GM12878 (cell line): ENCODE results near the gene HOGA1. TPM values are rescaled to one million over a fixed set of nuclear protein-coding genes. Genes with fewer than 3 reads are reported as not detected.

Experiments used
- ATAC-seq: fragments of 200-7000 bp; cut with Tn5 transposase; 3 replicates; pipeline ENCODE4 v1.9.1; 2020; ENCODE audit warnings: mild to moderate bottlenecking, moderate library complexity
- BruUV-seq: library from RNA; stranded (reverse); fragments of 400-500 nt; replicated peaks from 2 replicates; lab custom pipeline; 2021; lab: Mats Ljungman, UMichigan
- CTCF ChIA-PET: fragments of 300-600 bp; sonication (Branson Sonifier 250); formaldehyde crosslinking; extraction: SDS; loops from one replicate; lab custom pipeline; 2021; ENCODE audit warnings: inconsistent platforms; lab: Yijun Ruan, JAX
- POLR2A ChIA-PET: fragments of 350-600 bp; formaldehyde crosslinking; extraction: SDS; loops from one replicate; lab custom pipeline; 2021; ENCODE audit warnings: inconsistent platforms; lab: Charles Lee
- RAD21 ChIA-PET: fragments of 300-600 bp; sonication (Branson Sonifier 250); formaldehyde crosslinking; loops from one replicate; lab custom pipeline; 2023; ENCODE audit warnings: antibody characterized with exemption; ENCODE audit not compliant: unreplicated experiment; lab: Charles Lee
- SMC1A ChIA-PET: fragments of 300-600 bp; sonication (Branson Sonifier 250); formaldehyde crosslinking; loops from one replicate; lab custom pipeline; 2023; ENCODE audit not compliant: unreplicated experiment, uncharacterized antibody; lab: Charles Lee
- DNase-seq: peaks from one replicate; pipeline ENCODE4 v3.0.0-alpha.2; 2011; ENCODE audit warnings: low read depth, low spot score
- FAIRE-seq: peaks from 3 replicates; lab custom pipeline; 2011; peaks lifted over from hg19 to GRCh38; lab: Jason Lieb, UNC
- H2AFZ ChIP-seq: 2 replicates; pipeline ENCODE4 v1.6.0; 2011; ENCODE audit warnings: low read depth, low read length, control low read depth; ENCODE audit not compliant: control insufficient read depth
- H3K27ac ChIP-seq: 2 replicates; pipeline ENCODE4 v1.5.1; 2011; ENCODE audit warnings: control low read depth; ENCODE audit not compliant: control insufficient read depth, insufficient read depth
- H3K27me3 ChIP-seq, 2 experiments: replicated peaks in 1 of 2; 2 replicates each; pipeline versions ENCODE4 v1.6.0 to v1.6.1; 2011; ENCODE audit warnings: low read length in 1 of 2; ENCODE audit not compliant: control insufficient read depth in 2 of 2, insufficient read depth in 2 of 2
- H3K36me3 ChIP-seq, 2 experiments: 2 replicates each; pipeline ENCODE4 v1.5.1; 2011; ENCODE audit warnings: low read length in 1 of 2; ENCODE audit not compliant: control insufficient read depth in 2 of 2, insufficient read depth in 2 of 2
- H3K4me1 ChIP-seq: 2 replicates; pipeline ENCODE4 v1.6.1; 2011; ENCODE audit warnings: mild to moderate bottlenecking, low read length, moderate library complexity, mixed read lengths; ENCODE audit not compliant: control insufficient read depth, insufficient read depth
- H3K4me2 ChIP-seq: 2 replicates; pipeline ENCODE4 v1.6.0; 2011; ENCODE audit warnings: control low read depth; ENCODE audit not compliant: control insufficient read depth, insufficient read depth
- H3K4me3 ChIP-seq: fragments of 200-600 bp; sonication (generic); 2 replicates; pipeline ENCODE4 v1.5.1; 2016
- H3K79me2 ChIP-seq: 2 replicates; pipeline ENCODE4 v1.6.0; 2011; ENCODE audit warnings: low read length; ENCODE audit not compliant: control insufficient read depth, insufficient read depth
- H3K9ac ChIP-seq: 2 replicates; pipeline ENCODE4 v1.8.0; 2011; ENCODE audit warnings: low read length, control low read depth, mixed read lengths; ENCODE audit not compliant: control insufficient read depth, insufficient read depth
- H3K9me3 ChIP-seq: replicated peaks from 3 replicates; pipeline ENCODE4 v1.5.1; 2011; ENCODE audit warnings: mild to moderate bottlenecking, low read length; ENCODE audit not compliant: control insufficient read depth, insufficient read depth
- H4K20me1 ChIP-seq: 2 replicates; pipeline ENCODE4 v1.6.0; 2011; ENCODE audit not compliant: control insufficient read depth, insufficient read depth
- CREM ChIP-seq: IDR thresholded peaks from 2 replicates; pipeline ENCODE4 v1.6.1; 2014; ENCODE audit warnings: antibody characterized with exemption, low read depth
- EED ChIP-seq: sonication (generic); IDR thresholded peaks from 2 replicates; pipeline ENCODE4 v1.6.1; 2016; ENCODE audit warnings: antibody characterized with exemption, low read depth
- EGR1 ChIP-seq, 2 experiments: IDR thresholded peaks; 1 replicate in 1 of 2; 2 replicates in 1 of 2; pipeline ENCODE4 v1.6.1; 2011 to 2012; ENCODE audit warnings: low read depth in 2 of 2, low read length in 2 of 2, borderline replicate concordance in 1 of 2, mild to moderate bottlenecking in 1 of 2, moderate library complexity in 1 of 2
- HDAC6 ChIP-seq: fragments of 200-600 bp; sonication (generic); IDR thresholded peaks from one replicate; pipeline ENCODE4 v1.8.0; 2017; ENCODE audit warnings: antibody characterized with exemption; ENCODE audit not compliant: unreplicated experiment
- MTA3 ChIP-seq: IDR thresholded peaks from 2 replicates; pipeline ENCODE4 v1.6.1; 2012; ENCODE audit warnings: low read length, inconsistent platforms, borderline replicate concordance
- MYC ChIP-seq: IDR thresholded peaks from 2 replicates; pipeline ENCODE4 v1.6.1; 2011; ENCODE audit warnings: mild to moderate bottlenecking, low read length, moderate library complexity, inconsistent platforms; ENCODE audit not compliant: insufficient read depth, insufficient replicate concordance, insufficient read length, severe bottlenecking
- NR2C2 ChIP-seq: IDR thresholded peaks from 2 replicates; pipeline ENCODE4 v1.6.1; 2011; ENCODE audit warnings: borderline replicate concordance, low read depth; ENCODE audit not compliant: control insufficient read depth, insufficient read length
- NR2F1 ChIP-seq: fragments of 450-650 bp; conservative IDR thresholded peaks from 2 replicates; pipeline ENCODE4 v1.6.1; 2017; ENCODE audit warnings: mild to moderate bottlenecking
- RELB ChIP-seq: fragments of 450-650 bp; IDR thresholded peaks from 2 replicates; pipeline ENCODE4 v1.6.1; 2017; ENCODE audit warnings: low read depth, mild to moderate bottlenecking, moderate library complexity
- RFX5 ChIP-seq: IDR thresholded peaks from 2 replicates; pipeline ENCODE4 v1.6.1; 2011; ENCODE audit warnings: low read depth, low read length, improper control_type of control experiment
- RUNX3 ChIP-seq: IDR thresholded peaks from 2 replicates; pipeline ENCODE4 v1.6.1; 2012; ENCODE audit warnings: low read length, inconsistent platforms
- ZBTB4 ChIP-seq: fragments of 450-650 bp; formaldehyde crosslinking; IDR thresholded peaks from 2 replicates; pipeline ENCODE4 v1.4.0; 2022; ENCODE audit warnings: mild to moderate bottlenecking, moderate library complexity
- WGBS: methylation state at CpG from one replicate; pipeline ENCODE4 v1.1.6; 2016; ENCODE audit warnings: low lambda C conversion rate; ENCODE audit not compliant: insufficient replicate concordance, insufficient coverage; ENCODE audit errors: missing lambda C conversion rate; 5-methylcytosine and 5-hydroxymethylcytosine counted together
- in situ Hi-C: fragments of 300-500 bp; cut with MboI; formaldehyde crosslinking; loops from 9 replicates; pipeline ENCODE4 v1.14.3; 2018; ENCODE audit warnings: mixed read lengths
- intact Hi-C: fragments of 100-400 bp; cut with micrococcal nuclease; formaldehyde crosslinking; loops from one replicate; pipeline ENCODE4 v1.14.2; 2022; ENCODE audit not compliant: unreplicated experiment
- polyA plus RNA-seq, 11 experiments: library from polyadenylated mRNA; depleted of rRNA in 4 of 11; unstranded in 6 of 11; stranded (reverse) in 5 of 11; fragments of >200 nt; fragmentation: Nextera tagmentation in 4 of 11; fragmentation: Illumina TruSeq in 1 of 11; extraction: Ambion mirVana in 4 of 11; extraction: Trizol in 1 of 11; gene quantifications; 1 replicate in 1 of 11; 2 replicates in 10 of 11; pipeline versions ENCODE4 v1.2.1 to v1.2.3, GENCODE V29; 2011 to 2016; ENCODE audit warnings: inconsistent platforms in 2 of 11, missing spikeins in 2 of 11, low read depth in 1 of 11
- total RNA-seq, 4 experiments: library from RNA; depleted of rRNA in 3 of 4; stranded (reverse); fragments of >200 nt in 3 of 4; fragmentation: Illumina TruSeq in 1 of 4; extraction: Trizol in 1 of 4; gene quantifications; 2 replicates each; pipeline versions ENCODE4 v1.2.1 to v1.2.3, GENCODE V29; 2013 to 2021
- TF ChIP-seq, protein P1 (sequence below): fragments of 450-650 bp; IDR thresholded peaks from 2 replicates; pipeline ENCODE4 v1.6.1; 2017; ENCODE audit warnings: mild to moderate bottlenecking, moderate library complexity

Gene HOGA1
- total and polyA plus RNA-seq, 10 of the 15 experiments (the other 5 are each of a cell fraction or from before 2014, with no cell fraction given), result 0.01 to 0.19 (median 0.06) TPM; not detected in 6

GRCh38 chr10:97623277-97623676, 39.1 kb downstream of the HOGA1 start (continued):
- no peak for TF ChIP-seq ZBTB4 (CRISPR knock-in tag)

GRCh38 chr10:97627731-97628130, 43.5 kb downstream of the HOGA1 start:
- SMC1A ChIA-PET, result no interaction called here
- ATAC-seq (no peak), FAIRE-seq (no peak), DNase-seq (no peak)
- Histone ChIP-seq H3K36me3 (no peaks in the 10 kb centered on the region), H3K27me3 (no peaks in the 10 kb centered on the region), H3K9ac (no peak overlapping the region), H3K4me3 (no peak overlapping the region), H3K79me2 (no peaks in the 10 kb centered on the region), H3K27ac (no peak overlapping the region), H3K4me1 (no peaks in the 10 kb centered on the region), H2AFZ (no peak overlapping the region), H3K4me2 (no peak overlapping the region), H3K9me3 (no peaks in the 10 kb centered on the region), H4K20me1 (no peaks in the 10 kb centered on the region)
- in situ Hi-C loops, result no loop called here
- POLR2A ChIA-PET, result no interaction called here
- RAD21 ChIA-PET, result no interaction called here
- CTCF ChIA-PET, result no interaction called here
- intact Hi-C loops, result no loop called here
- BruUV-seq, result no TSS peak
- WGBS, result 31% methylated on average over 4 of the region's 4 CpGs
- no peak for TF ChIP-seq RELB
- no peak for TF ChIP-seq HDAC6
- no peak for TF ChIP-seq EED
- no peak for TF ChIP-seq NR2C2
- no peak for TF ChIP-seq MYC
- TF ChIP-seq, protein P1, sequence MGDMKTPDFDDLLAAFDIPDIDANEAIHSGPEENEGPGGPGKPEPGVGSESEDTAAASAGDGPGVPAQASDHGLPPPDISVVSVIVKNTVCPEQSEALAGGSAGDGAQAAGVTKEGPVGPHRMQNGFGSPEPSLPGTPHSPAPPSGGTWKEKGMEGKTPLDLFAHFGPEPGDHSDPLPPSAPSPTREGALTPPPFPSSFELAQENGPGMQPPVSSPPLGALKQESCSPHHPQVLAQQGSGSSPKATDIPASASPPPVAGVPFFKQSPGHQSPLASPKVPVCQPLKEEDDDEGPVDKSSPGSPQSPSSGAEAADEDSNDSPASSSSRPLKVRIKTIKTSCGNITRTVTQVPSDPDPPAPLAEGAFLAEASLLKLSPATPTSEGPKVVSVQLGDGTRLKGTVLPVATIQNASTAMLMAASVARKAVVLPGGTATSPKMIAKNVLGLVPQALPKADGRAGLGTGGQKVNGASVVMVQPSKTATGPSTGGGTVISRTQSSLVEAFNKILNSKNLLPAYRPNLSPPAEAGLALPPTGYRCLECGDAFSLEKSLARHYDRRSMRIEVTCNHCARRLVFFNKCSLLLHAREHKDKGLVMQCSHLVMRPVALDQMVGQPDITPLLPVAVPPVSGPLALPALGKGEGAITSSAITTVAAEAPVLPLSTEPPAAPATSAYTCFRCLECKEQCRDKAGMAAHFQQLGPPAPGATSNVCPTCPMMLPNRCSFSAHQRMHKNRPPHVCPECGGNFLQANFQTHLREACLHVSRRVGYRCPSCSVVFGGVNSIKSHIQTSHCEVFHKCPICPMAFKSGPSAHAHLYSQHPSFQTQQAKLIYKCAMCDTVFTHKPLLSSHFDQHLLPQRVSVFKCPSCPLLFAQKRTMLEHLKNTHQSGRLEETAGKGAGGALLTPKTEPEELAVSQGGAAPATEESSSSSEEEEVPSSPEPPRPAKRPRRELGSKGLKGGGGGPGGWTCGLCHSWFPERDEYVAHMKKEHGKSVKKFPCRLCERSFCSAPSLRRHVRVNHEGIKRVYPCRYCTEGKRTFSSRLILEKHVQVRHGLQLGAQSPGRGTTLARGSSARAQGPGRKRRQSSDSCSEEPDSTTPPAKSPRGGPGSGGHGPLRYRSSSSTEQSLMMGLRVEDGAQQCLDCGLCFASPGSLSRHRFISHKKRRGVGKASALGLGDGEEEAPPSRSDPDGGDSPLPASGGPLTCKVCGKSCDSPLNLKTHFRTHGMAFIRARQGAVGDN, result no peak
- TF ChIP-seq NR2F1, result no peak
- no peak for TF ChIP-seq MTA3
- no peak for TF ChIP-seq RFX5
- no peak for TF ChIP-seq EGR1 (IDR thresholded peaks at IDR 0.05; ENCODE audit: borderline replicate concordance in 1 of 2, low read depth in 2 of 2, low read length in 2 of 2)
- no peak for TF ChIP-seq CREM
- no peak for TF ChIP-seq RUNX3
